HG02588 (cell line): ENCODE measurements around the gene HMGN4.
A peak's percentile ranks its signal among the peaks of the same experiment; 100 is the strongest.
"Not testable (repeated sequence)": the region's sequence is repeated elsewhere in the genome, so short reads cannot be mapped to it uniquely, and the experiment has no call there.

Experiments used
- ATAC-seq: cut with Tn5 transposase; IDR thresholded peaks from one replicate; pipeline ENCODE4 v1.9.1; 2021; ENCODE audit warnings: mild to moderate bottlenecking, moderate library complexity; ENCODE audit not compliant: unreplicated experiment

HMGN4 gene

GRCh38 chr6:26537846-26538571 lies at the start of gene HMGN4:
HMGN4 (plus strand) TSS chr6:26538366; CDS start chr6:26545207, 6,841 bp downstream.
- peak; percentile 51 for ATAC-seq

GRCh38 chr6:26489996-26490964 lies 47.9 kb upstream of the HMGN4 start:
- ATAC-seq = no peak

- ATAC-seq = no peak
These were observed 46.6 kb upstream of the HMGN4 start for GRCh38 chr6:26491604-26492003.

GRCh38 chr6:26493258-26493657 lies 44.9 kb upstream of the HMGN4 start:
- ATAC-seq = no peak

- ATAC-seq = no peak
These were observed 44.0 kb upstream of the HMGN4 start for GRCh38 chr6:26494117-26494516.

GRCh38 chr6:26495281-26495680 lies 42.9 kb upstream of the HMGN4 start:
- ATAC-seq = no peak

GRCh38 chr6:26497610-26498009 lies 40.6 kb upstream of the HMGN4 start:
- ATAC-seq = no peak

GRCh38 chr6:26500102-26500501 lies 38.1 kb upstream of the HMGN4 start, which contains the start of gene BTN1A1:
BTN1A1 (plus strand) TSS chr6:26500303; CDS start chr6:26501287, 984 bp downstream.
- ATAC-seq = no peak

- no peak for ATAC-seq
These were observed 36.6 kb upstream of the HMGN4 start for GRCh38 chr6:26501482-26501986.

- ATAC-seq = no peak
These were observed 36.0 kb upstream of the HMGN4 start for GRCh38 chr6:26502165-26502564.

- no peak for ATAC-seq
These were observed 35.5 kb upstream of the HMGN4 start for GRCh38 chr6:26502626-26503025.

- no peak for ATAC-seq
These were observed 30.5 kb upstream of the HMGN4 start for GRCh38 chr6:26507658-26508057.

GRCh38 chr6:26511033-26511432 lies 27.1 kb upstream of the HMGN4 start:
- ATAC-seq = not testable (repeated sequence)

GRCh38 chr6:26514984-26515383 lies 23.2 kb upstream of the HMGN4 start:
- ATAC-seq = no peak

- ATAC-seq = no peak
These were observed 21.4 kb upstream of the HMGN4 start for GRCh38 chr6:26516481-26517427.

- ATAC-seq = no peak
These were observed 18.8 kb upstream of the HMGN4 start for GRCh38 chr6:26519359-26519758.

- ATAC-seq = peak; percentile 24
These were observed 17.8 kb upstream of the HMGN4 start for GRCh38 chr6:26520237-26520849.

GRCh38 chr6:26520850-26521599 lies 17.1 kb upstream of the HMGN4 start:
- peak; percentile 50 for ATAC-seq
